OCI-LY7 (cell line): Measurements from ENCODE around the gene PPP2R3C. TPM values are rescaled to one million over a fixed set of nuclear protein-coding genes. Genes with fewer than 3 reads are reported as not detected.
"Not testable (repeated sequence)": the region's sequence is repeated elsewhere in the genome, so short reads cannot be mapped to it uniquely, and the experiment has no call there.

Source experiments
- BruUV-seq: library from RNA; stranded (reverse); fragments of 400-500 nt; replicated peaks from 2 replicates; lab custom pipeline; 2021; lab: Mats Ljungman, UMichigan
- CTCF ChIA-PET: fragments of 300-600 bp; sonication (Branson Sonifier 250); formaldehyde crosslinking; loops from one replicate; lab custom pipeline; 2022; ENCODE audit warnings: antibody characterized with exemption; ENCODE audit not compliant: unreplicated experiment; lab: Charles Lee
- POLR2A ChIA-PET: fragments of 300-600 bp; sonication (Branson Sonifier 250); formaldehyde crosslinking; loops from one replicate; lab custom pipeline; 2022; ENCODE audit warnings: antibody characterized with exemption; lab: Charles Lee
- DNase-seq: peaks from one replicate; pipeline ENCODE4 v3.0.0-alpha.2; 2015; ENCODE audit warnings: low spot score
- H2AFZ ChIP-seq: fragments of 200-600 bp; sonication (generic), shearing (Covaris generic); 2 replicates; pipeline ENCODE4 v1.6.1; 2014; ENCODE audit warnings: mild to moderate bottlenecking, antibody characterized with exemption, low read length, moderate library complexity
- H3K27ac ChIP-seq: fragments of 200-600 bp; sonication (generic); 2 replicates; pipeline ENCODE4 v1.5.1; 2014; ENCODE audit warnings: mixed run types, low read depth, mild to moderate bottlenecking, moderate library complexity, low read length, inconsistent platforms; ENCODE audit not compliant: poor library complexity, severe bottlenecking
- H3K36me3 ChIP-seq: fragments of 200-600 bp; sonication (generic); 2 replicates; pipeline ENCODE4 v1.6.1; 2014; ENCODE audit warnings: mild to moderate bottlenecking, antibody characterized with exemption, low read length, moderate library complexity, mixed read lengths; ENCODE audit not compliant: insufficient read depth
- H3K4me1 ChIP-seq: fragments of 200-600 bp; sonication (generic); 2 replicates; pipeline ENCODE4 v1.5.1; 2014; ENCODE audit warnings: mild to moderate bottlenecking, low read length; ENCODE audit not compliant: insufficient read depth, poor library complexity, severe bottlenecking
- H3K4me2 ChIP-seq: fragments of 200-600 bp; sonication (generic); 2 replicates; pipeline ENCODE4 v1.6.1; 2014; ENCODE audit warnings: mild to moderate bottlenecking, low read length
- H3K4me3 ChIP-seq: fragments of 200-600 bp; sonication (generic); 2 replicates; pipeline ENCODE4 v1.5.1; 2014; ENCODE audit warnings: mild to moderate bottlenecking, low read depth, low read length; ENCODE audit not compliant: poor library complexity, severe bottlenecking
- H3K79me2 ChIP-seq: fragments of 200-600 bp; sonication (generic); 2 replicates; pipeline ENCODE4 v1.6.1; 2016; ENCODE audit warnings: low read depth, mild to moderate bottlenecking, low read length, moderate library complexity, mixed read lengths; ENCODE audit not compliant: insufficient read depth
- H3K9me2 ChIP-seq: fragments of 200-600 bp; sonication (generic); 2 replicates; pipeline ENCODE4 v1.6.1; 2016; ENCODE audit warnings: mild to moderate bottlenecking, low read length, mixed read lengths; ENCODE audit not compliant: insufficient read depth
- H3K9me3 ChIP-seq: fragments of 200-600 bp; sonication (generic); 2 replicates; pipeline ENCODE4 v1.6.1; 2014; ENCODE audit warnings: mild to moderate bottlenecking, mixed run types, low read length, mixed read lengths
- H4K20me1 ChIP-seq: fragments of 200-600 bp; sonication (generic); 2 replicates; pipeline ENCODE4 v1.6.1; 2014; ENCODE audit warnings: mild to moderate bottlenecking, antibody characterized with exemption, low read length, moderate library complexity, mixed read lengths; ENCODE audit not compliant: insufficient read depth
- CTCF ChIP-seq: fragments of 200-600 bp; sonication (generic); conservative IDR thresholded peaks from 2 replicates; pipeline ENCODE4 v1.5.1; 2014; ENCODE audit warnings: mild to moderate bottlenecking, antibody characterized with exemption, low read length, moderate library complexity, mixed read lengths
- EZH2phosphoT487 ChIP-seq: fragments of 200-600 bp; sonication (generic); IDR thresholded peaks from 2 replicates; pipeline ENCODE4 v1.6.1; 2018; ENCODE audit warnings: low read depth, borderline replicate concordance, mild to moderate bottlenecking, mixed run types, antibody characterized with exemption, low read length, moderate library complexity, mixed read lengths
- intact Hi-C: fragments of 100-400 bp; cut with micrococcal nuclease; formaldehyde crosslinking; loops from one replicate; pipeline ENCODE4 v1.10.0; 2022; ENCODE audit not compliant: unreplicated experiment
- total RNA-seq, 2 experiments: library from RNA; depleted of rRNA in 1 of 2; stranded (reverse); fragments of >200 nt in 1 of 2; shearing (Covaris generic) in 1 of 2; gene quantifications; 2 replicates each; pipeline ENCODE4 v1.2.3, GENCODE V29; 2014 to 2022

PPP2R3C gene
- total RNA-seq, 2 experiments from 2014 or later: 47.4 to 50.8 TPM

GRCh38 chr14:35072226-35072625, 49.6 kb downstream of the PPP2R3C start:
- Histone ChIP-seq H3K36me3 (peaks cover 13% of the 10 kb centered on the region; the same call in 1 of the 2 replicates), H3K79me2 (no peaks in the 10 kb centered on the region), H3K9me2 (no peaks in the 10 kb centered on the region), H3K4me3 (no peak overlapping the region), H3K4me1 (no peaks in the 10 kb centered on the region), H3K4me2 (no peak overlapping the region), H3K27ac (no peak overlapping the region), H2AFZ (no peak overlapping the region), H4K20me1 (no peaks in the 10 kb centered on the region), H3K9me3 (no peaks in the 10 kb centered on the region)
- POLR2A ChIA-PET: no interaction called here
- intact Hi-C loops: no loop called here
- TF ChIP-seq CTCF (no peak), EZH2phosphoT487 (no peak)
- CTCF ChIA-PET: no interaction called here
- no peak for DNase-seq
- no TSS peak for BruUV-seq

- no peak overlapping the region for H2AFZ ChIP-seq
- H3K4me2 ChIP-seq: no peak overlapping the region
- no peaks in the 10 kb centered on the region for H3K9me3 ChIP-seq
- ChIA-PET CTCF (no interaction called here), POLR2A (interaction anchor here (0.6 to 1.1 kb wide), 3 partner anchors 45 to 1241 kb away, joined by 3 read pairs; no protein-coding TSS in a partner anchor)
- no peaks in the 10 kb centered on the region for H4K20me1 ChIP-seq
- no peak for TF ChIP-seq EZH2phosphoT487
- TF ChIP-seq CTCF: no peak
- no peaks in the 10 kb centered on the region for H3K4me1 ChIP-seq
- H3K79me2 ChIP-seq: no peaks in the 10 kb centered on the region
- intact Hi-C loops: no loop called here
- BruUV-seq: no TSS peak
- H3K9me2 ChIP-seq: no peaks in the 10 kb centered on the region
- no peak overlapping the region for H3K4me3 ChIP-seq
- DNase-seq: no peak
- no peak overlapping the region for H3K27ac ChIP-seq
- H3K36me3 ChIP-seq: peaks cover 13% of the 10 kb centered on the region; the same call in 1 of the 2 replicates
Observed at GRCh38 chr14:35068238-35069012, 53.4 kb downstream of the PPP2R3C start.

GRCh38 chr14:35065731-35066130, 56.1 kb downstream of the PPP2R3C start:
- H3K36me3 ChIP-seq: peaks cover 20% of the 10 kb centered on the region
- not testable (repeated sequence) for BruUV-seq
- POLR2A ChIA-PET: interaction anchor here (0.6 kb wide), 2 partner anchors 90 to 270 kb away, joined by 3 to 5 read pairs; no protein-coding TSS in a partner anchor

GRCh38 chr14:35061113-35061791, 60.5 kb downstream of the PPP2R3C start:
- POLR2A ChIA-PET: interaction anchor here (0.6 to 0.7 kb wide), 4 partner anchors 36 to 359 kb away, joined by 3 to 6 read pairs (median 4); no protein-coding TSS in a partner anchor
- H3K36me3 ChIP-seq: peaks cover 26% of the 10 kb centered on the region
- H3K9me3 ChIP-seq, H3K4me2 ChIP-seq, intact Hi-C loops, H2AFZ ChIP-seq, DNase-seq, H3K4me3 ChIP-seq, CTCF ChIA-PET, H3K27ac ChIP-seq, H3K9me2 ChIP-seq, H4K20me1 ChIP-seq, H3K79me2 ChIP-seq, BruUV-seq, H3K4me1 ChIP-seq: not testable (repeated sequence)

More at GRCh38 chr14:35065731-35066130, 56.1 kb downstream of the PPP2R3C start:
- H2AFZ ChIP-seq, H3K4me3 ChIP-seq, H3K9me3 ChIP-seq, H3K9me2 ChIP-seq, H3K4me2 ChIP-seq, H3K79me2 ChIP-seq, H3K4me1 ChIP-seq, H3K27ac ChIP-seq, H4K20me1 ChIP-seq, DNase-seq, intact Hi-C loops, CTCF ChIA-PET: not testable (repeated sequence)
